Measurements from ENCODE around the gene ANXA2. TPM values are rescaled to one million over a fixed set of nuclear protein-coding genes. Genes with fewer than 3 reads are reported as not detected.

ANXA2 gene
- total RNA-seq, 1 donor from 2014 or later, result 2,658 TPM

- H3K36me3 ChIP-seq (ENCODE audit: control insufficient read depth, insufficient read depth, low read length), result no peaks in the 10 kb centered on the region
- no peak for DNase-seq (ENCODE audit: low read depth)
- TF ChIP-seq CTCF (IDR thresholded peaks at IDR 0.05; ENCODE audit: insufficient read depth, low read length, poor library complexity, severe bottlenecking), result no peak
- H3K27me3 ChIP-seq (ENCODE audit: control insufficient read depth, insufficient read depth, low read length), result no peaks in the 10 kb centered on the region
- no peak overlapping the region for H3K4me3 ChIP-seq (ENCODE audit: low read depth, low read length)
Measured at GRCh38 chr15:60438646-60439045, 40.9 kb upstream of the ANXA2 start.

- Histone ChIP-seq H3K4me3 (ENCODE audit: low read depth, low read length) (no peak overlapping the region), H3K27me3 (ENCODE audit: control insufficient read depth, insufficient read depth, low read length) (no peaks in the 10 kb centered on the region), H3K36me3 (ENCODE audit: control insufficient read depth, insufficient read depth, low read length) (no peaks in the 10 kb centered on the region)
- no peak for TF ChIP-seq CTCF (IDR thresholded peaks at IDR 0.05; ENCODE audit: insufficient read depth, low read length, poor library complexity, severe bottlenecking)
- no peak for DNase-seq (ENCODE audit: low read depth)
Measured at GRCh38 chr15:60428935-60429334, 31.1 kb upstream of the ANXA2 start.

- H3K4me3 ChIP-seq (ENCODE audit: low read depth, low read length), result no peak overlapping the region
- H3K27me3 ChIP-seq (ENCODE audit: control insufficient read depth, insufficient read depth, low read length), result no peaks in the 10 kb centered on the region
- no peaks in the 10 kb centered on the region for H3K36me3 ChIP-seq (ENCODE audit: control insufficient read depth, insufficient read depth, low read length)
- no peak for TF ChIP-seq CTCF (IDR thresholded peaks at IDR 0.05; ENCODE audit: insufficient read depth, low read length, poor library complexity, severe bottlenecking)
- DNase-seq (ENCODE audit: low read depth), result no peak
Measured at GRCh38 chr15:60426870-60427508, 29.2 kb upstream of the ANXA2 start.

GRCh38 chr15:60425461-60425860, 27.7 kb upstream of the ANXA2 start:
- no peak for DNase-seq (ENCODE audit: low read depth)
- no peak overlapping the region for H3K4me3 ChIP-seq (ENCODE audit: low read depth, low read length)
- no peak for TF ChIP-seq CTCF (IDR thresholded peaks at IDR 0.05; ENCODE audit: insufficient read depth, low read length, poor library complexity, severe bottlenecking)
- H3K27me3 ChIP-seq (ENCODE audit: control insufficient read depth, insufficient read depth, low read length), result no peaks in the 10 kb centered on the region
- no peaks in the 10 kb centered on the region for H3K36me3 ChIP-seq (ENCODE audit: control insufficient read depth, insufficient read depth, low read length)

- no peak for DNase-seq (ENCODE audit: low read depth)
- no peak for TF ChIP-seq CTCF (IDR thresholded peaks at IDR 0.05; ENCODE audit: insufficient read depth, low read length, poor library complexity, severe bottlenecking)
- Histone ChIP-seq H3K4me3 (ENCODE audit: low read depth, low read length) (no peak overlapping the region), H3K27me3 (ENCODE audit: control insufficient read depth, insufficient read depth, low read length) (no peaks in the 10 kb centered on the region), H3K36me3 (ENCODE audit: control insufficient read depth, insufficient read depth, low read length) (no peaks in the 10 kb centered on the region)
Measured at GRCh38 chr15:60424006-60424405, 26.2 kb upstream of the ANXA2 start.

- Histone ChIP-seq H3K4me3 (ENCODE audit: low read depth, low read length) (no peak overlapping the region), H3K27me3 (ENCODE audit: control insufficient read depth, insufficient read depth, low read length) (no peaks in the 10 kb centered on the region), H3K36me3 (ENCODE audit: control insufficient read depth, insufficient read depth, low read length) (no peaks in the 10 kb centered on the region)
- peak; percentile 90 for DNase-seq (ENCODE audit: low read depth)
- TF ChIP-seq CTCF (IDR thresholded peaks at IDR 0.05; ENCODE audit: insufficient read depth, low read length, poor library complexity, severe bottlenecking), result no peak
Measured at GRCh38 chr15:60423537-60423936, 25.8 kb upstream of the ANXA2 start.

Data from kidney epithelial cell (primary cell).